ENCODE measurements around the gene HSPD1. TPM values are rescaled to one million over a fixed set of nuclear protein-coding genes. Genes with fewer than 3 reads are reported as not detected.

HSPD1 gene
- total and polyA plus RNA-seq, 2 of the 13 experiments (the other 11 are each of a cell fraction or from before 2014, with no cell fraction given), result 685 to 2,610 TPM

DNA sequence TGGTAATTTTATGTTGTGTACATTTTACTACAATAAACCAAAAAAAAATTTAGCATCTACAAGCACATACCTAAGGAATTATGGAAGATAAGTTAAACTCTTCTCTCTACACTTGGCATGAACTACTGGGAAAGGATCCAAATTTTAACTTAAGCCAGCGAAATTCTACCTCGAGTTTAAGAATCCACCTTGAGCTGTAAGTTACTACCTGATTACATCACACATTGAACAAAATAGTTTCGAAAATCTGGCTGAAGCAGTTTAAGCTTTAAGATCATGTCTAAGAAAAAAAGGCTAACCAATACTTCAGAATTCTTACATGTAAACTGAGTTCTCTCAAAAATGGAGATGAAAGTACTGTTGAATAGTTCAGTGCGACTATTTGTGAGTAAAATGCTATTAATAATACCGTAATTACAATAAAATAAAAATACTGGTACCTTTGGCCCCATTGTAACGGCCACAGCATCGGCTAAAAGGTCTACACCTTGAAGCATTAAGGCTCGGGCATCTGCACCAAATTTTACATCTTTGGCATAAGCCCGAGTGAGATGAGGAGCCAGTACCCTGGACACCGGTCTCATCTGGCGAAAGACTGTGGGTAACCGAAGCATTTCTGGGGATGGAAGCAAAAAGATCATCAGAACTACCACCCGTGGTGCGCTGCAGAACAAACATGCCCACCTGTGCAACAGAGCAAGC is 1.3 kb downstream of the HSPD1 start (continued):
- TF ChIP-seq NFE2L1 (CRISPR knock-in tag; IDR thresholded peaks at IDR 0.05; ENCODE audit: borderline replicate concordance), result no peak
- 0 out of 2 replicates have a peak, but pooled peaks have one; percentile 51 for TF ChIP-seq ZNF136 (CRISPR knock-in tag; IDR thresholded peaks at IDR 0.05; ENCODE audit: low read depth)
- TF ChIP-seq, protein P1, sequence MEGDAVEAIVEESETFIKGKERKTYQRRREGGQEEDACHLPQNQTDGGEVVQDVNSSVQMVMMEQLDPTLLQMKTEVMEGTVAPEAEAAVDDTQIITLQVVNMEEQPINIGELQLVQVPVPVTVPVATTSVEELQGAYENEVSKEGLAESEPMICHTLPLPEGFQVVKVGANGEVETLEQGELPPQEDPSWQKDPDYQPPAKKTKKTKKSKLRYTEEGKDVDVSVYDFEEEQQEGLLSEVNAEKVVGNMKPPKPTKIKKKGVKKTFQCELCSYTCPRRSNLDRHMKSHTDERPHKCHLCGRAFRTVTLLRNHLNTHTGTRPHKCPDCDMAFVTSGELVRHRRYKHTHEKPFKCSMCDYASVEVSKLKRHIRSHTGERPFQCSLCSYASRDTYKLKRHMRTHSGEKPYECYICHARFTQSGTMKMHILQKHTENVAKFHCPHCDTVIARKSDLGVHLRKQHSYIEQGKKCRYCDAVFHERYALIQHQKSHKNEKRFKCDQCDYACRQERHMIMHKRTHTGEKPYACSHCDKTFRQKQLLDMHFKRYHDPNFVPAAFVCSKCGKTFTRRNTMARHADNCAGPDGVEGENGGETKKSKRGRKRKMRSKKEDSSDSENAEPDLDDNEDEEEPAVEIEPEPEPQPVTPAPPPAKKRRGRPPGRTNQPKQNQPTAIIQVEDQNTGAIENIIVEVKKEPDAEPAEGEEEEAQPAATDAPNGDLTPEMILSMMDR (CRISPR knock-in tag; IDR thresholded peaks at IDR 0.05), result no peak
- no peak for TF ChIP-seq ZFX (CRISPR knock-in tag; IDR thresholded peaks at IDR 0.05; ENCODE audit: low read depth)
- no peak for TF ChIP-seq ELF4 (CRISPR knock-in tag; IDR thresholded peaks at IDR 0.05; ENCODE audit: borderline replicate concordance)
- peak; percentile 77 for TF ChIP-seq RBM22 (optimal IDR thresholded peaks at IDR 0.05; ENCODE audit: low read length)
- TF ChIP-seq, protein P2, sequence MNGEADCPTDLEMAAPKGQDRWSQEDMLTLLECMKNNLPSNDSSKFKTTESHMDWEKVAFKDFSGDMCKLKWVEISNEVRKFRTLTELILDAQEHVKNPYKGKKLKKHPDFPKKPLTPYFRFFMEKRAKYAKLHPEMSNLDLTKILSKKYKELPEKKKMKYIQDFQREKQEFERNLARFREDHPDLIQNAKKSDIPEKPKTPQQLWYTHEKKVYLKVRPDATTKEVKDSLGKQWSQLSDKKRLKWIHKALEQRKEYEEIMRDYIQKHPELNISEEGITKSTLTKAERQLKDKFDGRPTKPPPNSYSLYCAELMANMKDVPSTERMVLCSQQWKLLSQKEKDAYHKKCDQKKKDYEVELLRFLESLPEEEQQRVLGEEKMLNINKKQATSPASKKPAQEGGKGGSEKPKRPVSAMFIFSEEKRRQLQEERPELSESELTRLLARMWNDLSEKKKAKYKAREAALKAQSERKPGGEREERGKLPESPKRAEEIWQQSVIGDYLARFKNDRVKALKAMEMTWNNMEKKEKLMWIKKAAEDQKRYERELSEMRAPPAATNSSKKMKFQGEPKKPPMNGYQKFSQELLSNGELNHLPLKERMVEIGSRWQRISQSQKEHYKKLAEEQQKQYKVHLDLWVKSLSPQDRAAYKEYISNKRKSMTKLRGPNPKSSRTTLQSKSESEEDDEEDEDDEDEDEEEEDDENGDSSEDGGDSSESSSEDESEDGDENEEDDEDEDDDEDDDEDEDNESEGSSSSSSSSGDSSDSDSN (CRISPR knock-in tag; IDR thresholded peaks at IDR 0.05), result no peak

DNA sequence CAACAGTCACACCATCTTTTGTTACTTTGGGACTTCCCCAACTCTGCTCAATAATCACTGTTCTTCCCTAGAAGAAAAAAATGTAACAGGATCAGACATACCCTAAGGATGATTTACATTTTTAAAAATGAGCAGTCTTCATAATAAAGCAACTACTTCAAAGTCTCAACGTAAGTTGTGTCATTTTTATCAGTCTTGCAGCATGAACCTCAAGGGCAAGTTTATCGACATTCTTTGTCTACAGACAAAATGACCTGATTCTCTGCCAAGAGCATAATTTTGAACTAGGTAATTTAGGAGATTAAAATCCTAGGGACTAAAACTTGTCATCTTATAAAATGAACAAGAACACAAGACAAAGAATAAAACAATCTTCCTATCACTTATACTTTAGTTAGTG is 2.3 kb downstream of the HSPD1 start:
- H3K4me1 ChIP-seq (ENCODE audit: insufficient read depth, low read length), result peaks cover 67% of the 10 kb centered on the region
- in situ Hi-C loops (cut with HindIII; ENCODE audit: extremely low pct_ligation_motif_present, low pct_unique_long_range_greater_than_20kb) (no loop called here), intact Hi-C loops (cut with micrococcal nuclease; ENCODE audit: unreplicated experiment) (no loop called here)
- H4K20me1 ChIP-seq (ENCODE audit: insufficient read depth, low read length), result peaks cover 63% of the 10 kb centered on the region
- ChIA-PET POLR2A (interaction anchor here (1.7 to 5.6 kb wide), 7 partner anchors 13 to 62 kb away, joined by 4 to 264 read pairs (median 71); partner anchors contain the start of genes COQ10B and SF3B1), CTCF (ENCODE audit: low intra/inter-chr PET ratio, low total read pairs) (no interaction called here)
- peak overlapping the region; percentile 92 for H3K4me2 ChIP-seq (ENCODE audit: low read depth, low read length)
- H3K9ac ChIP-seq (ENCODE audit: insufficient read depth, low read depth, low read length), result peak overlapping the region; percentile 99
- FAIRE-seq (no peak), ATAC-seq (no peak), DNase-seq (ENCODE audit: low spot score) (no peak)
- H3K9me3 ChIP-seq (ENCODE audit: low read length), result no peaks in the 10 kb centered on the region
- H3K27ac ChIP-seq (ENCODE audit: extremely low read length, insufficient read depth, low read length), result no peak overlapping the region
- H3K4me3 ChIP-seq (replicated peaks in 1 of 3; ENCODE audit: insufficient read depth in 1 of 3, low read depth in 2 of 3, low read length in 3 of 3), result peak overlapping the region; percentile 68 to 96 (median 95); a peak in 5 of 6 replicates
- no TSS peak for BruUV-seq (replicated peaks)
- peaks cover 23 to 66% of the 10 kb centered on the region in 2 experiments for H3K36me3 ChIP-seq (replicated peaks in 1 of 2; ENCODE audit: control insufficient read depth in 1 of 2, insufficient read depth in 2 of 2, low read length in 2 of 2)
- H2AFZ ChIP-seq (ENCODE audit: low read length), result no peak overlapping the region
- 1% methylated on average over 2 of the region's 2 CpGs for WGBS (ENCODE audit: low lambda C conversion rate)
- peaks cover 91% of the 10 kb centered on the region for H3K79me2 ChIP-seq (ENCODE audit: insufficient read depth, low read length)
- H3K27me3 ChIP-seq (ENCODE audit: control insufficient read depth in 1 of 2, insufficient read depth in 2 of 2, low read length in 2 of 2), result no peaks in the 10 kb centered on the region; a peak in 1 of 5 replicates
- TF ChIP-seq NAIF1 (CRISPR knock-in tag; IDR thresholded peaks at IDR 0.05; ENCODE audit: borderline replicate concordance) (no peak), ZNF446 (CRISPR knock-in tag; IDR thresholded peaks at IDR 0.05) (no peak), HNRNPK (IDR thresholded peaks at IDR 0.05; ENCODE audit: low read depth, low read length, poor library complexity, severe bottlenecking) (no peak), ZMYM2 (CRISPR knock-in tag; IDR thresholded peaks at IDR 0.05) (no peak), FOXM1 (CRISPR knock-in tag; IDR thresholded peaks at IDR 0.05) (no peak), ZNF672 (CRISPR knock-in tag; IDR thresholded peaks at IDR 0.05) (no peak), KMT2A (CRISPR knock-in tag; IDR thresholded peaks at IDR 0.05) (no peak), KAT8 (CRISPR knock-in tag; IDR thresholded peaks at IDR 0.05) (0 out of 2 replicates have a peak, but pooled peaks have one; percentile 9), CREB1 (IDR thresholded peaks at IDR 0.05) (no peak), CREB1 (CRISPR knock-in tag; IDR thresholded peaks at IDR 0.05) (peak; percentile 47)
- TF ChIP-seq, protein P3, sequence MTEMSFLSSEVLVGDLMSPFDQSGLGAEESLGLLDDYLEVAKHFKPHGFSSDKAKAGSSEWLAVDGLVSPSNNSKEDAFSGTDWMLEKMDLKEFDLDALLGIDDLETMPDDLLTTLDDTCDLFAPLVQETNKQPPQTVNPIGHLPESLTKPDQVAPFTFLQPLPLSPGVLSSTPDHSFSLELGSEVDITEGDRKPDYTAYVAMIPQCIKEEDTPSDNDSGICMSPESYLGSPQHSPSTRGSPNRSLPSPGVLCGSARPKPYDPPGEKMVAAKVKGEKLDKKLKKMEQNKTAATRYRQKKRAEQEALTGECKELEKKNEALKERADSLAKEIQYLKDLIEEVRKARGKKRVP (CRISPR knock-in tag; IDR thresholded peaks at IDR 0.05), result peak in 1 of 2 experiments; percentile 59; a peak in 2 of 4 replicates
